ENCODE results near the gene TEX264.

DNA sequence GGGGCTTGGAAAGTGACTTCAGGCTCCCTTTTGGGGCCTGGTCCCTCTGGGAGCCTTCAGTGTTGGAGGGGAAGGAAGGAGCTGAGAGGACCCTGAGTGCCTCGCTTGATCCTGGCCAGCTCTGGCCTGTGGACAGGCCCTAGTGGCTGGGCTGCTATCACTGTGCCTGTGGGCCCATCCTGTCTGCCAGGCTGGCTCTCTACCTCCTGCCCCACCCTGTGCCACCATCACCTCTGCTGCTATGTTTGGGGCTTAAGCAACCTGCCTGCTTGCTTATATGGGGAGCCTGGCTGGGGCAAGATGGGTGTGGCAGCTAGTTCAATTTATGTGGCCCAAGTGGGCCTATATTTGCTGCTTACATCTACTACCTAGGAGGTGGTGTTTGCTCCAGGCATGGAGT, 7.1 kb downstream of the TEX264 start:
- no peak for TF ChIP-seq CTCF (conservative IDR thresholded peaks at IDR 0.05; ENCODE audit: low read length)
- no peak for TF ChIP-seq EZH2phosphoT487 (IDR thresholded peaks at IDR 0.05; ENCODE audit: borderline replicate concordance)

Data from Loucy (cell line).